Activated CD8-positive, alpha-beta T cell treated with anti-CD3 and anti-CD28 coated beads, Interleukin-2, amount 10 ng/mL, durations not matched to agents 7 days and 5 days (primary cell): ENCODE data around the gene CHRDL2. TPM values are rescaled to one million over a fixed set of nuclear protein-coding genes. Genes with fewer than 3 reads are reported as not detected.
A peak's percentile ranks its signal among the peaks of the same experiment; 100 is the strongest.

Experiments
- ATAC-seq: fragments of 150-1000 bp; cut with Tn5 transposase; one replicate; pipeline ENCODE4 v1.10.0; 2021; ENCODE audit warnings: moderate library complexity
- CTCF ChIA-PET: fragments of 350-600 bp; sonication (Branson Sonifier 250); formaldehyde crosslinking; loops from one replicate; lab custom pipeline; 2021; ENCODE audit warnings: antibody characterized with exemption; lab: Charles Lee
- POLR2A ChIA-PET: fragments of 350-600 bp; sonication (Branson Sonifier 250); formaldehyde crosslinking; loops from one replicate; lab custom pipeline; 2021; ENCODE audit warnings: antibody characterized with exemption; lab: Charles Lee
- DNase-seq: peaks from one replicate; pipeline ENCODE4 v3.0.0-alpha.2; 2020
- H3K27ac Mint-ChIP-seq: one replicate; pipeline ENCODE4 v1.8.0; 2021; ENCODE audit warnings: mild to moderate bottlenecking, mixed read lengths
- H3K27me3 Mint-ChIP-seq: one replicate; pipeline ENCODE4 v1.8.0; 2021; ENCODE audit warnings: low read depth, mixed read lengths
- H3K36me3 Mint-ChIP-seq: one replicate; pipeline ENCODE4 v1.8.0; 2021; ENCODE audit warnings: low read depth, mixed read lengths
- H3K4me1 Mint-ChIP-seq: one replicate; pipeline ENCODE4 v1.8.0; 2021; ENCODE audit warnings: low read depth, mixed read lengths
- H3K4me3 Mint-ChIP-seq: one replicate; pipeline ENCODE4 v1.8.0; 2021; ENCODE audit warnings: mild to moderate bottlenecking, mixed read lengths
- H3K9me3 Mint-ChIP-seq: one replicate; pipeline ENCODE4 v1.8.0; 2022; ENCODE audit warnings: mixed read lengths; ENCODE audit not compliant: insufficient read depth
- total RNA-seq, 2 experiments: library from RNA; stranded (reverse); gene quantifications; one replicate each; pipeline ENCODE4 v1.2.3, GENCODE V29; 2021

CHRDL2 gene
- total RNA-seq, 2 experiments from 2014 or later = not detected

GRCh38 chr11:74707602-74708510, 23.4 kb downstream of the CHRDL2 start:
- Mint-ChIP-seq H3K36me3 (no peaks in the 10 kb centered on the region), H3K4me3 (no peak overlapping the region), H3K27me3 (no peaks in the 10 kb centered on the region), H3K27ac (no peak overlapping the region), H3K9me3 (no peaks in the 10 kb centered on the region), H3K4me1 (no peaks in the 10 kb centered on the region)
- ChIA-PET POLR2A (no interaction called here), CTCF (interaction anchor here (0.9 to 1.3 kb wide), 2 partner anchors 18 to 32 kb away, joined by 3 read pairs; no protein-coding TSS in a partner anchor)
- no peak for ATAC-seq
- DNase-seq = no peak

GRCh38 chr11:74707182-74707581, 24.0 kb downstream of the CHRDL2 start:
- ChIA-PET CTCF (no interaction called here), POLR2A (no interaction called here)
- Mint-ChIP-seq H3K9me3 (no peaks in the 10 kb centered on the region), H3K27me3 (no peaks in the 10 kb centered on the region), H3K27ac (no peak overlapping the region), H3K36me3 (no peaks in the 10 kb centered on the region), H3K4me3 (no peak overlapping the region), H3K4me1 (no peaks in the 10 kb centered on the region)
- DNase-seq = no peak
- no peak for ATAC-seq

GRCh38 chr11:74703211-74703610, 28.0 kb downstream of the CHRDL2 start:
- POLR2A ChIA-PET = no interaction called here
- no peaks in the 10 kb centered on the region for H3K9me3 Mint-ChIP-seq
- no peak for ATAC-seq

GRCh38 chr11:74702383-74703007, 28.7 kb downstream of the CHRDL2 start:
- CTCF ChIA-PET = interaction anchor here (0.5 to 5.1 kb wide), 31 partner anchors 8 to 546 kb away, joined by 3 to 56 read pairs (median 4); partner anchors contain the start of genes POLD3 and RNF169
- Mint-ChIP-seq H3K27me3 (no peaks in the 10 kb centered on the region), H3K4me1 (no peaks in the 10 kb centered on the region)

More at GRCh38 chr11:74703211-74703610, 28.0 kb downstream of the CHRDL2 start:
- no peaks in the 10 kb centered on the region for H3K27me3 Mint-ChIP-seq
- CTCF ChIA-PET = interaction anchor here (0.8 to 5.1 kb wide), 16 partner anchors 8 to 545 kb away, joined by 3 to 56 read pairs (median 5); no protein-coding TSS in a partner anchor
- H3K4me1 Mint-ChIP-seq = no peaks in the 10 kb centered on the region
- H3K27ac Mint-ChIP-seq = no peak overlapping the region
- DNase-seq = no peak
- no peak overlapping the region for H3K4me3 Mint-ChIP-seq
- H3K36me3 Mint-ChIP-seq = no peaks in the 10 kb centered on the region

GRCh38 chr11:74701351-74701750, 29.9 kb downstream of the CHRDL2 start:
- no peaks in the 10 kb centered on the region for H3K4me1 Mint-ChIP-seq
- H3K36me3 Mint-ChIP-seq = no peaks in the 10 kb centered on the region
- ATAC-seq (no peak), DNase-seq (peak; percentile 23)
- no peak overlapping the region for H3K4me3 Mint-ChIP-seq
- POLR2A ChIA-PET = interaction anchor here (0.7 kb wide), 1 partner anchor 38 kb away, joined by 3 read pairs; no protein-coding TSS in a partner anchor
- H3K27me3 Mint-ChIP-seq = no peaks in the 10 kb centered on the region
- CTCF ChIA-PET = interaction anchor here (0.8 to 5.1 kb wide), 12 partner anchors 10 to 445 kb away, joined by 3 to 56 read pairs (median 9); no protein-coding TSS in a partner anchor
- H3K9me3 Mint-ChIP-seq = no peaks in the 10 kb centered on the region
- no peak overlapping the region for H3K27ac Mint-ChIP-seq

More at GRCh38 chr11:74702383-74703007, 28.7 kb downstream of the CHRDL2 start:
- POLR2A ChIA-PET = interaction anchor here (0.6 kb wide), 1 partner anchor 132 kb away, joined by 3 read pairs; no protein-coding TSS in a partner anchor
- DNase-seq (peak; percentile 71), ATAC-seq (peak; percentile 82)
- no peak overlapping the region for H3K4me3 Mint-ChIP-seq
- H3K36me3 Mint-ChIP-seq = no peaks in the 10 kb centered on the region
- no peak overlapping the region for H3K27ac Mint-ChIP-seq
- H3K9me3 Mint-ChIP-seq = no peaks in the 10 kb centered on the region

- ChIA-PET CTCF (interaction anchor here (0.7 to 5.1 kb wide), 5 partner anchors 14 to 331 kb away, joined by 3 to 56 read pairs (median 25); no protein-coding TSS in a partner anchor), POLR2A (no interaction called here)
- ATAC-seq (no peak), DNase-seq (no peak)
- no peaks in the 10 kb centered on the region for H3K27me3 Mint-ChIP-seq
- H3K9me3 Mint-ChIP-seq = no peaks in the 10 kb centered on the region
- no peak overlapping the region for H3K27ac Mint-ChIP-seq
- H3K4me3 Mint-ChIP-seq = no peak overlapping the region
- H3K4me1 Mint-ChIP-seq = no peaks in the 10 kb centered on the region
- no peaks in the 10 kb centered on the region for H3K36me3 Mint-ChIP-seq
Measured at GRCh38 chr11:74699615-74700396, 31.4 kb downstream of the CHRDL2 start.

- ChIA-PET POLR2A (no interaction called here), CTCF (no interaction called here)
- no peaks in the 10 kb centered on the region for H3K36me3 Mint-ChIP-seq
- no peaks in the 10 kb centered on the region for H3K9me3 Mint-ChIP-seq
- no peaks in the 10 kb centered on the region for H3K4me1 Mint-ChIP-seq
- H3K27ac Mint-ChIP-seq = no peak overlapping the region
- H3K27me3 Mint-ChIP-seq = no peaks in the 10 kb centered on the region
- ATAC-seq (no peak), DNase-seq (no peak)
- no peak overlapping the region for H3K4me3 Mint-ChIP-seq
Measured at GRCh38 chr11:74697722-74698121, 33.5 kb downstream of the CHRDL2 start.

- H3K4me3 Mint-ChIP-seq = no peak overlapping the region
- POLR2A ChIA-PET = no interaction called here
- CTCF ChIA-PET = interaction anchor here (1.1 kb wide), 1 partner anchor 42 kb away, joined by 3 read pairs; no protein-coding TSS in a partner anchor
- H3K27ac Mint-ChIP-seq = no peak overlapping the region
- DNase-seq (no peak), ATAC-seq (no peak)
- no peaks in the 10 kb centered on the region for H3K4me1 Mint-ChIP-seq
- H3K27me3 Mint-ChIP-seq = no peaks in the 10 kb centered on the region
- H3K36me3 Mint-ChIP-seq = no peaks in the 10 kb centered on the region
- no peaks in the 10 kb centered on the region for H3K9me3 Mint-ChIP-seq
Measured at GRCh38 chr11:74696939-74697675, 34.1 kb downstream of the CHRDL2 start.

GRCh38 chr11:74696500-74696899, 34.7 kb downstream of the CHRDL2 start:
- DNase-seq (no peak), ATAC-seq (no peak)
- Mint-ChIP-seq H3K9me3 (no peaks in the 10 kb centered on the region), H3K4me1 (no peaks in the 10 kb centered on the region), H3K4me3 (no peak overlapping the region), H3K27ac (no peak overlapping the region), H3K27me3 (no peaks in the 10 kb centered on the region), H3K36me3 (no peaks in the 10 kb centered on the region)
- ChIA-PET POLR2A (no interaction called here), CTCF (interaction anchor here (1.1 kb wide), 1 partner anchor 43 kb away, joined by 3 read pairs; no protein-coding TSS in a partner anchor)

- H3K36me3 Mint-ChIP-seq = no peaks in the 10 kb centered on the region
- DNase-seq (no peak), ATAC-seq (no peak)
- CTCF ChIA-PET = interaction anchor here (1.1 kb wide), 1 partner anchor 44 kb away, joined by 3 read pairs; no protein-coding TSS in a partner anchor
- H3K9me3 Mint-ChIP-seq = no peaks in the 10 kb centered on the region
- H3K27me3 Mint-ChIP-seq = no peaks in the 10 kb centered on the region
- H3K4me3 Mint-ChIP-seq = no peak overlapping the region
- POLR2A ChIA-PET = no interaction called here
- no peak overlapping the region for H3K27ac Mint-ChIP-seq
- H3K4me1 Mint-ChIP-seq = no peaks in the 10 kb centered on the region
Measured at GRCh38 chr11:74695705-74696280, 35.4 kb downstream of the CHRDL2 start.
